Measurements from ENCODE around the gene RTL5.

DNA sequence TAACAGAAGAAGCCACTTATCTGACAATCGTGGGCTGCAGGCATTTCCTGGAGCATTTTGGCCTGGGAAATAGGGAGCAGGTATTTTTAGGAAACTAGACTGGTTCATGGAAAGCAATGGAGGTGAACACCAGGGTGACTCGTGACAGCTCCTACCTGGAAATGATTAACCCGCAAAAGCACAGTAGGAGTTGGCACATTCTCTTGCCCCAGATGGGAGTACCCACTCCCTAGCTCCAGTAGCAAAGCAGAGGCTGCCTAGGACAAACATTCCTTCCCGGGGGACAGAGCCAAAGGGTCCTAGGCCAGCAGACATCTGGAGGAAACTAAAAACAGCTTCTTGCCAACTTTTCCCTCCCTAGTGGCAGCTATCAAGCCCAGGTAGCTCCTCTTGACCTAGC lies 29.0 kb downstream of the RTL5 start:
- no peak for TF ChIP-seq EZH2 (IDR thresholded peaks at IDR 0.05; ENCODE audit: low read length, missing control alignments)
- TF ChIP-seq, protein P1, sequence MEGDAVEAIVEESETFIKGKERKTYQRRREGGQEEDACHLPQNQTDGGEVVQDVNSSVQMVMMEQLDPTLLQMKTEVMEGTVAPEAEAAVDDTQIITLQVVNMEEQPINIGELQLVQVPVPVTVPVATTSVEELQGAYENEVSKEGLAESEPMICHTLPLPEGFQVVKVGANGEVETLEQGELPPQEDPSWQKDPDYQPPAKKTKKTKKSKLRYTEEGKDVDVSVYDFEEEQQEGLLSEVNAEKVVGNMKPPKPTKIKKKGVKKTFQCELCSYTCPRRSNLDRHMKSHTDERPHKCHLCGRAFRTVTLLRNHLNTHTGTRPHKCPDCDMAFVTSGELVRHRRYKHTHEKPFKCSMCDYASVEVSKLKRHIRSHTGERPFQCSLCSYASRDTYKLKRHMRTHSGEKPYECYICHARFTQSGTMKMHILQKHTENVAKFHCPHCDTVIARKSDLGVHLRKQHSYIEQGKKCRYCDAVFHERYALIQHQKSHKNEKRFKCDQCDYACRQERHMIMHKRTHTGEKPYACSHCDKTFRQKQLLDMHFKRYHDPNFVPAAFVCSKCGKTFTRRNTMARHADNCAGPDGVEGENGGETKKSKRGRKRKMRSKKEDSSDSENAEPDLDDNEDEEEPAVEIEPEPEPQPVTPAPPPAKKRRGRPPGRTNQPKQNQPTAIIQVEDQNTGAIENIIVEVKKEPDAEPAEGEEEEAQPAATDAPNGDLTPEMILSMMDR (conservative IDR thresholded peaks at IDR 0.05 in 1 of 2, IDR thresholded peaks at IDR 0.05 in 1 of 2; ENCODE audit: low read depth in 1 of 2, low read length in 2 of 2): no peak
